SK-N-SH (cell line): ENCODE data around the gene CDH4.

Experiments used
- CTCF ChIP-seq: fragments of 200-600 bp; sonication (generic); IDR thresholded peaks from 2 replicates; pipeline ENCODE4 v1.6.1; 2017; ENCODE audit warnings: antibody characterized with exemption, mild to moderate bottlenecking, moderate library complexity
- FOXM1 ChIP-seq: IDR thresholded peaks from 2 replicates; pipeline ENCODE4 v1.4.0; 2012; ENCODE audit warnings: low read depth, mild to moderate bottlenecking
- MAX ChIP-seq: IDR thresholded peaks from 2 replicates; pipeline ENCODE4 v1.4.0; 2012; ENCODE audit warnings: low read depth
- MXI1 ChIP-seq: IDR thresholded peaks from 2 replicates; pipeline ENCODE4 v1.6.1; 2012; ENCODE audit warnings: mild to moderate bottlenecking, low read depth, low read length, improper control_type of control experiment
- POLR2AphosphoS5 ChIP-seq: IDR thresholded peaks from 2 replicates; pipeline ENCODE4 v1.6.1; 2012; ENCODE audit warnings: low read depth, low read length

- TF ChIP-seq CTCF: no peak
- no peak for TF ChIP-seq POLR2AphosphoS5
- TF ChIP-seq MXI1: no peak
- no peak for TF ChIP-seq MAX
- no peak for TF ChIP-seq FOXM1
Measured at GRCh38 chr20:61613917-61614705, 362.1 kb downstream of the CDH4 start.
